K562 (cell line): ENCODE measurements around the gene ERC2. TPM values are rescaled to one million over a fixed set of nuclear protein-coding genes. Genes with fewer than 3 reads are reported as not detected.

Experiments used
- ATAC-seq: fragments of 200-7000 bp; cut with Tn5 transposase; 3 replicates; pipeline ENCODE4 v1.9.1; 2020; ENCODE audit warnings: moderate library complexity
- BruUV-seq: library from RNA; stranded (reverse); fragments of 400-500 nt; replicated peaks from 2 replicates; lab custom pipeline; 2021; lab: Mats Ljungman, UMichigan
- CTCF ChIA-PET: fragments of 300-600 bp; formaldehyde crosslinking; extraction: SDS; loops from one replicate; lab custom pipeline; 2021; ENCODE audit warnings: low intra/inter-chr PET ratio; lab: Yijun Ruan, JAX
- POLR2A ChIA-PET: fragments of 300-600, 350-650 bp; sonication (Branson Sonifier 250); formaldehyde crosslinking; extraction: SDS; loops from one replicate; lab custom pipeline; 2021; ENCODE audit warnings: antibody characterized with exemption, inconsistent platforms; lab: Yijun Ruan, JAX
- DNase-seq, 4 experiments: peaks; one replicate each; pipeline versions ENCODE4 v3.0.0 to v3.0.0-alpha.2; 2011 to 2018; ENCODE audit warnings: low spot score in 3 of 4, mixed read lengths in 3 of 4; ENCODE audit errors: extremely low read depth in 1 of 4
- FAIRE-seq: peaks from 2 replicates; lab custom pipeline; 2011; peaks lifted over from hg19 to GRCh38; lab: Jason Lieb, UNC
- H2AFZ ChIP-seq: 2 replicates; pipeline ENCODE4 v1.6.0; 2011; ENCODE audit warnings: low read depth, low read length, control low read depth, inconsistent platforms
- H3K27ac ChIP-seq: fragments of 200-600 bp; 3 replicates; pipeline ENCODE4 v1.8.0; 2011; ENCODE audit warnings: low read depth, mild to moderate bottlenecking, control low read depth, inconsistent platforms, low read length, moderate library complexity, mixed read lengths; ENCODE audit errors: extremely low read depth
- H3K27me3 ChIP-seq, 2 experiments: fragments of 300-600 bp in 1 of 2; 2 replicates in 1 of 2; 3 replicates in 1 of 2; pipeline versions ENCODE4 v1.6.0 to v1.8.0; 2011; ENCODE audit warnings: inconsistent platforms in 2 of 2, low read length in 2 of 2, mild to moderate bottlenecking in 1 of 2, mixed read lengths in 1 of 2, moderate library complexity in 1 of 2; ENCODE audit not compliant: control insufficient read depth in 2 of 2, insufficient read depth in 2 of 2
- H3K36me3 ChIP-seq: fragments of 300-600 bp; 3 replicates; pipeline ENCODE4 v1.8.0; 2011; ENCODE audit warnings: mild to moderate bottlenecking, low read length, inconsistent platforms; ENCODE audit not compliant: control insufficient read depth, insufficient read depth
- H3K4me1 ChIP-seq, 2 experiments: fragments of 200-600 bp in 1 of 2; replicated peaks in 1 of 2; 2 replicates in 1 of 2; 3 replicates in 1 of 2; pipeline versions ENCODE4 v1.5.1 to v1.8.0; 2011; ENCODE audit warnings: inconsistent platforms in 2 of 2, low read length in 2 of 2, mild to moderate bottlenecking in 1 of 2, mixed read lengths in 1 of 2, moderate library complexity in 1 of 2; ENCODE audit not compliant: control insufficient read depth in 2 of 2, insufficient read depth in 2 of 2
- H3K4me2 ChIP-seq: 2 replicates; pipeline ENCODE4 v1.6.1; 2011; ENCODE audit warnings: low read length, control low read depth, inconsistent platforms, mixed read lengths; ENCODE audit not compliant: insufficient read depth
- H3K4me3 ChIP-seq: fragments of 200-600 bp; sonication (generic), shearing (Covaris generic); 2 replicates; pipeline ENCODE4 v1.5.1; 2016; ENCODE audit warnings: control low read depth, inconsistent platforms
- H3K79me2 ChIP-seq: fragments of 200-600 bp; 3 replicates; pipeline ENCODE4 v1.8.0; 2011; ENCODE audit warnings: low read length, inconsistent platforms; ENCODE audit not compliant: control insufficient read depth, insufficient read depth
- H3K9ac ChIP-seq, 2 experiments: 2 replicates each; pipeline versions ENCODE4 v1.6.0 to v1.6.1; 2011; ENCODE audit warnings: low read depth in 2 of 2, low read length in 2 of 2, control low read depth in 1 of 2, inconsistent platforms in 1 of 2, mild to moderate bottlenecking in 1 of 2, mixed read lengths in 1 of 2; ENCODE audit not compliant: insufficient read depth in 1 of 2
- H3K9me1 ChIP-seq: one replicate; pipeline ENCODE4 v1.6.0; 2011; ENCODE audit warnings: inconsistent platforms, mild to moderate bottlenecking, low read length, moderate library complexity; ENCODE audit not compliant: control insufficient read depth, insufficient read depth
- H3K9me3 ChIP-seq: replicated peaks from 2 replicates; pipeline ENCODE4 v1.5.1; 2011; ENCODE audit warnings: low read depth, low read length, inconsistent platforms; ENCODE audit not compliant: control insufficient read depth, insufficient read depth
- H4K20me1 ChIP-seq: replicated peaks from 2 replicates; pipeline ENCODE4 v1.6.1; 2011; ENCODE audit warnings: low read length, inconsistent platforms, mixed read lengths; ENCODE audit not compliant: control insufficient read depth, insufficient read depth
- CBX2 ChIP-seq: fragments of 200-600 bp; sonication (generic); IDR thresholded peaks from one replicate; pipeline ENCODE4 v1.6.1; 2012; ENCODE audit warnings: mild to moderate bottlenecking, low read length, inconsistent platforms; ENCODE audit not compliant: insufficient read depth, poor library complexity, severe bottlenecking
- HEY1 ChIP-seq: fragments of 250-450 bp; sonication (Bioruptor Pico); IDR thresholded peaks from 2 replicates; pipeline ENCODE4 v1.5.0; 2020; ENCODE audit warnings: mild to moderate bottlenecking, moderate library complexity, borderline replicate concordance
- HNRNPH1 ChIP-seq: fragments of 200-400 bp; formaldehyde crosslinking; optimal IDR thresholded peaks from 2 replicates; pipeline ENCODE3; 2017; ENCODE audit warnings: low read depth, mild to moderate bottlenecking, low read length, moderate library complexity
- NR3C1 ChIP-seq: sonication (generic); formaldehyde crosslinking; IDR thresholded peaks from 2 replicates; pipeline ENCODE4 v1.8.1; 2022; ENCODE audit warnings: missing genetic modification reagents
- SAFB2 ChIP-seq: fragments of 200-400 bp; formaldehyde crosslinking; IDR thresholded peaks from 2 replicates; pipeline ENCODE4 v1.6.1; 2018; ENCODE audit warnings: borderline replicate concordance, low read length, low read depth, moderate library complexity; ENCODE audit not compliant: severe bottlenecking
- SIRT6 ChIP-seq: IDR thresholded peaks from one replicate; pipeline ENCODE4 v1.6.1; 2012; ENCODE audit warnings: low read depth, mild to moderate bottlenecking, control low read depth, inconsistent platforms, low read length, moderate library complexity
- SMAD3 ChIP-seq: fragments of 450-650 bp; formaldehyde crosslinking; conservative IDR thresholded peaks from 2 replicates; pipeline ENCODE4 v1.4.0; 2020; ENCODE audit warnings: mild to moderate bottlenecking
- STAT5B ChIP-seq: fragments of 250-450 bp; sonication (Bioruptor Pico); IDR thresholded peaks from 2 replicates; pipeline ENCODE4 v1.8.0; 2021; ENCODE audit warnings: mild to moderate bottlenecking, inconsistent platforms
- ZBTB1 ChIP-seq: sonication (generic); formaldehyde crosslinking; IDR thresholded peaks from 2 replicates; pipeline ENCODE4 v1.8.1; 2023; ENCODE audit warnings: missing genetic modification reagents, low read depth, mild to moderate bottlenecking, borderline replicate concordance
- ZEB2 ChIP-seq: fragments of 450-650 bp; IDR thresholded peaks from 2 replicates; pipeline ENCODE4 v1.6.1; 2016
- ZNF785 ChIP-seq: fragments of 250-450 bp; sonication (Bioruptor Pico); IDR thresholded peaks from 2 replicates; pipeline ENCODE4 v1.4.0; 2020; ENCODE audit warnings: mild to moderate bottlenecking
- WGBS: fragments of 100-300 bp; shearing (Covaris generic); methylation state at CpG from one replicate; pipeline ENCODE4 v1.1.6; 2016; ENCODE audit warnings: low coverage, mixed read lengths; ENCODE audit not compliant: insufficient coverage; ENCODE audit errors: missing lambda C conversion rate; 5-methylcytosine and 5-hydroxymethylcytosine counted together
- in situ Hi-C: fragments of 300-500 bp; cut with MboI; formaldehyde crosslinking; loops from 4 replicates; pipeline ENCODE4 v1.15.0; 2018; ENCODE audit warnings: inconsistent platforms, mixed read lengths
- intact Hi-C: fragments of 100-400 bp; cut with micrococcal nuclease; formaldehyde crosslinking; loops from 2 replicates; pipeline ENCODE4 v1.14.2; 2022
- polyA plus RNA-seq, 8 experiments: library from polyadenylated mRNA; depleted of rRNA in 4 of 8; stranded (reverse) in 5 of 8; unstranded in 3 of 8; fragments of >200 nt; fragmentation: Nextera tagmentation in 2 of 8; fragmentation: Illumina TruSeq in 1 of 8; extraction: Ambion mirVana in 2 of 8; extraction: Trizol in 1 of 8; gene quantifications; 2 replicates each; pipeline versions ENCODE4 v1.2.1 to v1.2.3, GENCODE V29; 2011 to 2014; ENCODE audit warnings: inconsistent platforms in 1 of 8, missing spikeins in 1 of 8
- total RNA-seq, 7 experiments: library from RNA; depleted of rRNA in 6 of 7; stranded (reverse); fragments of >200 nt in 6 of 7; fragmentation: Illumina TruSeq in 2 of 7; extraction: Trizol in 2 of 7; gene quantifications; 2 replicates each; pipeline versions ENCODE4 v1.2.1 to v1.2.3, GENCODE V29; 2011 to 2021; ENCODE audit warnings: low replicate concordance in 1 of 7
- TF ChIP-seq, protein P1 (sequence below), 2 experiments: fragments of 150-350 bp in 1 of 2; IDR thresholded peaks; 2 replicates each; pipeline ENCODE4 v1.6.1; 2012 to 2016; ENCODE audit warnings: low read depth in 2 of 2, low read length in 2 of 2, mild to moderate bottlenecking in 1 of 2, moderate library complexity in 1 of 2
- TF ChIP-seq, protein P2 (sequence below): fragments of 450-650 bp; formaldehyde crosslinking; IDR thresholded peaks from 2 replicates; pipeline ENCODE4 v1.4.0; 2020; ENCODE audit warnings: mild to moderate bottlenecking, moderate library complexity
- TF ChIP-seq, protein P3 (sequence below), 2 experiments: IDR thresholded peaks; 2 replicates each; pipeline ENCODE4 v1.6.1; 2012; ENCODE audit warnings: improper control_type of control experiment in 2 of 2, low read depth in 2 of 2, low read length in 2 of 2, borderline replicate concordance in 1 of 2

ERC2 gene
- total and polyA plus RNA-seq, 9 of the 15 experiments (the other 6 are each of a cell fraction or from before 2014, with no cell fraction given): 0.04 to 0.18 (median 0.07) TPM; not detected in 2

DNA sequence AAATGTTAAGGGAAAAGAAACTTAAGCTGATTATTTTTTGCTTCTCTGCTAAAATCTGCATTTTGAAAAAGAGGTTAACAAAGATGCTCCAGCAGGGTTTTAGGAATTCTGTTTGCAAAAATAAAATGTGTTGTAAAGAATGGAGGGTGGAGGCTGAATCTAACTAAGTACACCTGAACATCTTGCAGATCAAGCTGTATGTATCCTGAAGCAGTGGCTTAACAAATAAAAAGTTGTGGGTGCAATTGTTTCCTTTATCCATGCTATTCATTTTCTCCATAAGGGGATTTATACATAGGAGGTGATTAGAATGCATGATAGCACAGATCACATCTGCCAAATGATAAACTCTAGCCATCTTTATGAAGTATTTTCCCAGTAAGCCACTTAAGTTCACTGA, 466.3 kb downstream of the ERC2 start (continued):
- TF ChIP-seq, protein P1, sequence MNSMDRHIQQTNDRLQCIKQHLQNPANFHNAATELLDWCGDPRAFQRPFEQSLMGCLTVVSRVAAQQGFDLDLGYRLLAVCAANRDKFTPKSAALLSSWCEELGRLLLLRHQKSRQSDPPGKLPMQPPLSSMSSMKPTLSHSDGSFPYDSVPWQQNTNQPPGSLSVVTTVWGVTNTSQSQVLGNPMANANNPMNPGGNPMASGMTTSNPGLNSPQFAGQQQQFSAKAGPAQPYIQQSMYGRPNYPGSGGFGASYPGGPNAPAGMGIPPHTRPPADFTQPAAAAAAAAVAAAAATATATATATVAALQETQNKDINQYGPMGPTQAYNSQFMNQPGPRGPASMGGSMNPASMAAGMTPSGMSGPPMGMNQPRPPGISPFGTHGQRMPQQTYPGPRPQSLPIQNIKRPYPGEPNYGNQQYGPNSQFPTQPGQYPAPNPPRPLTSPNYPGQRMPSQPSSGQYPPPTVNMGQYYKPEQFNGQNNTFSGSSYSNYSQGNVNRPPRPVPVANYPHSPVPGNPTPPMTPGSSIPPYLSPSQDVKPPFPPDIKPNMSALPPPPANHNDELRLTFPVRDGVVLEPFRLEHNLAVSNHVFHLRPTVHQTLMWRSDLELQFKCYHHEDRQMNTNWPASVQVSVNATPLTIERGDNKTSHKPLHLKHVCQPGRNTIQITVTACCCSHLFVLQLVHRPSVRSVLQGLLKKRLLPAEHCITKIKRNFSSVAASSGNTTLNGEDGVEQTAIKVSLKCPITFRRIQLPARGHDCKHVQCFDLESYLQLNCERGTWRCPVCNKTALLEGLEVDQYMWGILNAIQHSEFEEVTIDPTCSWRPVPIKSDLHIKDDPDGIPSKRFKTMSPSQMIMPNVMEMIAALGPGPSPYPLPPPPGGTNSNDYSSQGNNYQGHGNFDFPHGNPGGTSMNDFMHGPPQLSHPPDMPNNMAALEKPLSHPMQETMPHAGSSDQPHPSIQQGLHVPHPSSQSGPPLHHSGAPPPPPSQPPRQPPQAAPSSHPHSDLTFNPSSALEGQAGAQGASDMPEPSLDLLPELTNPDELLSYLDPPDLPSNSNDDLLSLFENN (IDR thresholded peaks at IDR 0.05; ENCODE audit: low read depth in 2 of 2, low read length in 2 of 2): no peak
- TF ChIP-seq ZNF785 (CRISPR knock-in tag): no peak
- TF ChIP-seq, all 486 proteins: peak for 0

DNA sequence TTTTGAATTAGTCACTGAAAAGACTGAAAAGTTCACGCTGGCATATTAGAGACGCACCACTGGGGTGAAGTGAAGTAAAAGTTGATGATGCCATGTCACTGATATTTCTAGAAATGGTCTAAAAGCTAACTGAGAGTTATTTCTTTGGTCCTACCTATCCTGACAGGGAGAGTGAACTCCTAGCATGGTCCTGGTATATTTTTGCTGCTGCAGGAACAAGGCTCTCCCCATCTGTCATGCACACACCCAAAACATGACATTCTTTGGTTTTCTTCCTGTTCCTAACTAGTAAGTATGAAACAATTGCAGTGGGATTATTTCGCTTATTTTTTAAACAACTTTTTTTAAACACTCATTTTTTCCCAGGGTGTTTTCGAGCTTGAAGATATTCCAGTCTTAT, 466.7 kb downstream of the ERC2 start:
- WGBS: 0% methylated on average over 4 of the region's 4 CpGs
- no peak overlapping the region for H2AFZ ChIP-seq
- H3K9me3 ChIP-seq: no peaks in the 10 kb centered on the region
- H3K4me1 ChIP-seq: no peaks in the 10 kb centered on the region
- H3K4me2 ChIP-seq: no peak overlapping the region
- in situ Hi-C loops: no loop called here
- ATAC-seq (no peak), DNase-seq (no peak), FAIRE-seq (no peak)
- H3K27me3 ChIP-seq: no peaks in the 10 kb centered on the region
- ChIA-PET POLR2A (interaction anchor here (0.7 kb wide), 1 partner anchor 15 kb away, joined by 3 read pairs; no protein-coding TSS in a partner anchor), CTCF (no interaction called here)
- H3K79me2 ChIP-seq: no peaks in the 10 kb centered on the region
- H3K9me1 ChIP-seq: no peaks in the 10 kb centered on the region
- intact Hi-C loops: no loop called here
- no peak overlapping the region for H3K9ac ChIP-seq
- no peaks in the 10 kb centered on the region for H3K36me3 ChIP-seq
- no peak overlapping the region for H3K27ac ChIP-seq
- no peak overlapping the region for H3K4me3 ChIP-seq
- no peaks in the 10 kb centered on the region for H4K20me1 ChIP-seq
- no TSS peak for BruUV-seq
- TF ChIP-seq CBX2 (no peak), ZEB2 (no peak), SMAD3 (CRISPR knock-in tag) (no peak), HNRNPH1 (no peak), STAT5B (CRISPR knock-in tag) (no peak), SAFB2 (no peak), SIRT6 (no peak), NR3C1 (no peak), HEY1 (CRISPR knock-in tag) (no peak), ZBTB1 (CRISPR knock-in tag) (no peak)
- TF ChIP-seq, protein P2, sequence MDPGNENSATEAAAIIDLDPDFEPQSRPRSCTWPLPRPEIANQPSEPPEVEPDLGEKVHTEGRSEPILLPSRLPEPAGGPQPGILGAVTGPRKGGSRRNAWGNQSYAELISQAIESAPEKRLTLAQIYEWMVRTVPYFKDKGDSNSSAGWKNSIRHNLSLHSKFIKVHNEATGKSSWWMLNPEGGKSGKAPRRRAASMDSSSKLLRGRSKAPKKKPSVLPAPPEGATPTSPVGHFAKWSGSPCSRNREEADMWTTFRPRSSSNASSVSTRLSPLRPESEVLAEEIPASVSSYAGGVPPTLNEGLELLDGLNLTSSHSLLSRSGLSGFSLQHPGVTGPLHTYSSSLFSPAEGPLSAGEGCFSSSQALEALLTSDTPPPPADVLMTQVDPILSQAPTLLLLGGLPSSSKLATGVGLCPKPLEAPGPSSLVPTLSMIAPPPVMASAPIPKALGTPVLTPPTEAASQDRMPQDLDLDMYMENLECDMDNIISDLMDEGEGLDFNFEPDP (CRISPR knock-in tag): no peak
- TF ChIP-seq, protein P3, sequence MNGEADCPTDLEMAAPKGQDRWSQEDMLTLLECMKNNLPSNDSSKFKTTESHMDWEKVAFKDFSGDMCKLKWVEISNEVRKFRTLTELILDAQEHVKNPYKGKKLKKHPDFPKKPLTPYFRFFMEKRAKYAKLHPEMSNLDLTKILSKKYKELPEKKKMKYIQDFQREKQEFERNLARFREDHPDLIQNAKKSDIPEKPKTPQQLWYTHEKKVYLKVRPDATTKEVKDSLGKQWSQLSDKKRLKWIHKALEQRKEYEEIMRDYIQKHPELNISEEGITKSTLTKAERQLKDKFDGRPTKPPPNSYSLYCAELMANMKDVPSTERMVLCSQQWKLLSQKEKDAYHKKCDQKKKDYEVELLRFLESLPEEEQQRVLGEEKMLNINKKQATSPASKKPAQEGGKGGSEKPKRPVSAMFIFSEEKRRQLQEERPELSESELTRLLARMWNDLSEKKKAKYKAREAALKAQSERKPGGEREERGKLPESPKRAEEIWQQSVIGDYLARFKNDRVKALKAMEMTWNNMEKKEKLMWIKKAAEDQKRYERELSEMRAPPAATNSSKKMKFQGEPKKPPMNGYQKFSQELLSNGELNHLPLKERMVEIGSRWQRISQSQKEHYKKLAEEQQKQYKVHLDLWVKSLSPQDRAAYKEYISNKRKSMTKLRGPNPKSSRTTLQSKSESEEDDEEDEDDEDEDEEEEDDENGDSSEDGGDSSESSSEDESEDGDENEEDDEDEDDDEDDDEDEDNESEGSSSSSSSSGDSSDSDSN (IDR thresholded peaks at IDR 0.05; ENCODE audit: borderline replicate concordance in 1 of 2, low read depth in 2 of 2, low read length in 2 of 2): no peak
